KMS-11 (cell line): Measurements from ENCODE around the gene VTN.

Experiments
- H2AFZ ChIP-seq: fragments of 200-600 bp; sonication (generic); 2 replicates; pipeline ENCODE4 v1.6.1; 2016; ENCODE audit warnings: antibody characterized with exemption, mixed run types, low read depth
- H3K27ac ChIP-seq: fragments of 200-600 bp; sonication (generic); 2 replicates; pipeline ENCODE4 v1.6.1; 2016; ENCODE audit warnings: mild to moderate bottlenecking, mixed run types
- H3K27me3 ChIP-seq: fragments of 200-600 bp; sonication (generic); 2 replicates; pipeline ENCODE4 v1.6.1; 2017; ENCODE audit warnings: mild to moderate bottlenecking, low read depth, mixed run types, moderate library complexity; ENCODE audit not compliant: insufficient read depth
- H3K36me3 ChIP-seq: fragments of 200-600 bp; sonication (generic); 2 replicates; pipeline ENCODE4 v1.6.1; 2017; ENCODE audit warnings: mild to moderate bottlenecking, mixed run types; ENCODE audit not compliant: insufficient read depth
- H3K4me1 ChIP-seq: fragments of 200-600 bp; sonication (generic); 2 replicates; pipeline ENCODE4 v1.6.1; 2016; ENCODE audit warnings: mild to moderate bottlenecking, low read depth, mixed run types; ENCODE audit not compliant: poor library complexity, severe bottlenecking
- H3K4me2 ChIP-seq: fragments of 200-600 bp; sonication (generic); 2 replicates; pipeline ENCODE4 v1.7.0; 2016; ENCODE audit warnings: mild to moderate bottlenecking, mixed run types
- H3K4me3 ChIP-seq: fragments of 200-600 bp; sonication (generic); IDR thresholded peaks from 2 replicates; pipeline ENCODE4 v1.6.1; 2017; ENCODE audit warnings: low read depth, low read length, mixed read lengths; ENCODE audit not compliant: insufficient read depth
- H3K79me2 ChIP-seq: fragments of 200-600 bp; sonication (generic); 2 replicates; pipeline ENCODE4 v1.6.1; 2016; ENCODE audit warnings: low read depth, mixed run types; ENCODE audit not compliant: insufficient read depth
- H3K9ac ChIP-seq: fragments of 200-600 bp; sonication (generic); 2 replicates; pipeline ENCODE4 v1.6.1; 2016; ENCODE audit warnings: mild to moderate bottlenecking, mixed run types
- H4K20me1 ChIP-seq: fragments of 200-600 bp; sonication (generic); 2 replicates; pipeline ENCODE4 v1.6.1; 2016; ENCODE audit warnings: mild to moderate bottlenecking, mixed run types; ENCODE audit not compliant: insufficient read depth
- CTCF ChIP-seq: fragments of 200-600 bp; sonication (generic); conservative IDR thresholded peaks from 2 replicates; pipeline ENCODE4 v1.6.1; 2017; ENCODE audit warnings: low read depth, mild to moderate bottlenecking, antibody characterized with exemption, low read length, moderate library complexity, mixed read lengths

The VTN gene

GRCh38 chr17:28357061-28357900, 12.8 kb downstream of the VTN start, which contains the start of gene POLDIP2:
POLDIP2 (minus strand) TSS chr17:28357527; CDS start chr17:28357448, 79 bp downstream.
- H3K4me1 ChIP-seq: peaks cover 21% of the 10 kb centered on the region
- H4K20me1 ChIP-seq: no peaks in the 10 kb centered on the region
- H3K36me3 ChIP-seq: peaks cover 12% of the 10 kb centered on the region; the same call in 1 of the 2 replicates
- H2AFZ ChIP-seq: peak within 1 kb of the TSS; percentile 77
- H3K27ac ChIP-seq: peak within 1 kb of the TSS; percentile 60
- peaks cover 29% of the 10 kb centered on the region for H3K79me2 ChIP-seq
- peak within 1 kb of the TSS; percentile 99 for H3K4me2 ChIP-seq
- no peaks in the 10 kb centered on the region for H3K27me3 ChIP-seq
- TF ChIP-seq CTCF: 0 out of 2 replicates have a peak, but pooled peaks have one; percentile 14
- peak within 1 kb of the TSS; percentile 91 for H3K9ac ChIP-seq
- peak within 1 kb of the TSS; percentile 51 for H3K4me3 ChIP-seq

- no peaks in the 10 kb centered on the region for H3K27me3 ChIP-seq
- H3K36me3 ChIP-seq: peaks cover 16% of the 10 kb centered on the region; the same call in 1 of the 2 replicates
- H2AFZ ChIP-seq: no peak overlapping the region
- no peaks in the 10 kb centered on the region for H4K20me1 ChIP-seq
- no peak overlapping the region for H3K4me2 ChIP-seq
- H3K4me3 ChIP-seq: no peak overlapping the region
- no peak overlapping the region for H3K27ac ChIP-seq
- H3K9ac ChIP-seq: no peak overlapping the region
- TF ChIP-seq CTCF: no peak
- no peaks in the 10 kb centered on the region for H3K4me1 ChIP-seq
- H3K79me2 ChIP-seq: no peaks in the 10 kb centered on the region
Observed at GRCh38 chr17:28350271-28350670, 19.8 kb downstream of the VTN start.

- no peak overlapping the region for H3K4me3 ChIP-seq
Observed at GRCh38 chr17:28348979-28349378, 21.1 kb downstream of the VTN start.

GRCh38 chr17:28347261-28347891, 22.7 kb downstream of the VTN start:
- Histone ChIP-seq H3K4me2 (no peak overlapping the region), H3K4me3 (no peak overlapping the region), H3K27me3 (no peaks in the 10 kb centered on the region), H3K79me2 (no peaks in the 10 kb centered on the region), H3K9ac (no peak overlapping the region), H3K36me3 (peaks cover 4% of the 10 kb centered on the region; the same call in 1 of the 2 replicates), H3K4me1 (no peaks in the 10 kb centered on the region), H3K27ac (no peak overlapping the region), H4K20me1 (no peaks in the 10 kb centered on the region), H2AFZ (no peak overlapping the region)
- no peak; the same call in 1 of the 2 replicates for TF ChIP-seq CTCF

More at GRCh38 chr17:28348979-28349378, 21.1 kb downstream of the VTN start:
- no peak overlapping the region for H3K27ac ChIP-seq
- H4K20me1 ChIP-seq: no peaks in the 10 kb centered on the region
- no peak overlapping the region for H2AFZ ChIP-seq
- H3K4me1 ChIP-seq: no peaks in the 10 kb centered on the region
- no peaks in the 10 kb centered on the region for H3K79me2 ChIP-seq
- peaks cover 12% of the 10 kb centered on the region; the same call in 1 of the 2 replicates for H3K36me3 ChIP-seq
- no peak for TF ChIP-seq CTCF
- no peak overlapping the region for H3K4me2 ChIP-seq
- H3K9ac ChIP-seq: no peak overlapping the region
- H3K27me3 ChIP-seq: no peaks in the 10 kb centered on the region
